ENCODE measurements around the gene MYO1C. TPM values are rescaled to one million over a fixed set of nuclear protein-coding genes. Genes with fewer than 3 reads are reported as not detected.
A peak's percentile ranks its signal among the peaks of the same experiment; 100 is the strongest.

MYO1C gene
- total and polyA plus RNA-seq, 10 donors, result 14.6 to 135 (median 58.5) TPM

DNA sequence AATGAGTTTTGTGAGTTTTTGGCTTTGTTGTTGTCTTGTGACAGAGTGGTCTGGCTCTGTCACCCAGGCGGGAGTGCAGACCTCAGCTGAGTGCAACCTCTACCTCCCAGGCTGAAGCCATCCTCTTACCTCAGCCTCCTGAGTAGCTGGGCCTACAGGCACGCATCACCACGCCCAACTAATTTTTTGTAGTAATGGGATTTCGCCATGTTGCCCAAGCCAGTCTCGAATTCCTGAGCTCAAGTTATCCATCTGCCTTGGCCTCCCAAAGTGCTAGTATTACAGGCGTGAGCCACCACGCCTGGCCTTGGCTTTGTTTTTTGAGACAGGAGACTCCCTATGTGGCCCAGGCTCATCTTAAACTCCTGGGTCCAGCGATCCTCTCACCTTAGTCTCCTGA, 51.6 kb downstream of the MYO1C start:
- intact Hi-C loops (cut with DNase I; ENCODE audit: low total_unique reads), result no loop called here

DNA sequence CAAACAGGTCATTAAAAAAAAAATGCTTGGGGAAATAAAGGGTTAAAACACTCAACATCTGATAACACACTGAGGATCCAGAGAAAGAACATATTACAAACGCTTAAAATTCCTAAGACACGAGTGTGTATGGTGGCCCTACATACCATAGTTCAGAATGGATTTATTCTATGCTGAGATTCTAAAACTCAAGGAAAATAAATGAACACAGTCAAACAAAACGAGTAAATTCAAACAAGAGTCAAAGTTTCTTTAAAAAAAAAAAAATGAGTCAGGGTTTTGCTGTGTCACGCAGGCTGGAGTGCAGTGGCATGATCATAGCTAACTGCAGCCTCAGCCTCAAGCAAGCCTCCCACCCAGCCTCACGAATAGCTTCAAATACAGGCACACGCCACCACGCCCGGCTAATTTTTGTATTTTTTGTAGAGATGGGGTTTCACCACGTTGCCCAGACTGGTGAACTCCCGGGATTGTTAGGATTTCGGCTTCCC, 53.8 kb downstream of the MYO1C start:
- peaks cover 3 to 58% (median 15%) of the 10 kb centered on the region in 6 donors for H3K4me1 ChIP-seq
- H3K36me3 ChIP-seq, result peaks cover 11 to 72% (median 29%) of the 10 kb centered on the region in 6 donors
- H3K27me3 ChIP-seq (replicated peaks in 1 of 7), result no peaks in the 10 kb centered on the region
- intact Hi-C loops (cut with DNase I; ENCODE audit: low total_unique reads), result no loop called here
- TF ChIP-seq, protein P1, sequence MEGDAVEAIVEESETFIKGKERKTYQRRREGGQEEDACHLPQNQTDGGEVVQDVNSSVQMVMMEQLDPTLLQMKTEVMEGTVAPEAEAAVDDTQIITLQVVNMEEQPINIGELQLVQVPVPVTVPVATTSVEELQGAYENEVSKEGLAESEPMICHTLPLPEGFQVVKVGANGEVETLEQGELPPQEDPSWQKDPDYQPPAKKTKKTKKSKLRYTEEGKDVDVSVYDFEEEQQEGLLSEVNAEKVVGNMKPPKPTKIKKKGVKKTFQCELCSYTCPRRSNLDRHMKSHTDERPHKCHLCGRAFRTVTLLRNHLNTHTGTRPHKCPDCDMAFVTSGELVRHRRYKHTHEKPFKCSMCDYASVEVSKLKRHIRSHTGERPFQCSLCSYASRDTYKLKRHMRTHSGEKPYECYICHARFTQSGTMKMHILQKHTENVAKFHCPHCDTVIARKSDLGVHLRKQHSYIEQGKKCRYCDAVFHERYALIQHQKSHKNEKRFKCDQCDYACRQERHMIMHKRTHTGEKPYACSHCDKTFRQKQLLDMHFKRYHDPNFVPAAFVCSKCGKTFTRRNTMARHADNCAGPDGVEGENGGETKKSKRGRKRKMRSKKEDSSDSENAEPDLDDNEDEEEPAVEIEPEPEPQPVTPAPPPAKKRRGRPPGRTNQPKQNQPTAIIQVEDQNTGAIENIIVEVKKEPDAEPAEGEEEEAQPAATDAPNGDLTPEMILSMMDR (IDR thresholded peaks at IDR 0.05 in 8 of 11, conservative IDR thresholded peaks at IDR 0.05 in 3 of 11), result no peak
- TF ChIP-seq POLR2AphosphoS5 (IDR thresholded peaks at IDR 0.05) (no peak), POLR2A (IDR thresholded peaks at IDR 0.05) (no peak)
- H3K9me3 ChIP-seq, result no peaks in the 10 kb centered on the region
- WGBS, 5 donors, result 62 to 85% (median 66%) methylated on average over 11 of the region's 11 CpGs
- H3K4me3 ChIP-seq, result no peak overlapping the region
- H3K27ac ChIP-seq, result no peak overlapping the region
- DNase-seq, result no peak

More for the DNA sequence above, 51.6 kb downstream of the MYO1C start:
- no peak overlapping the region for H3K4me3 ChIP-seq
- no peak for DNase-seq
- no peaks in the 10 kb centered on the region for H3K27me3 ChIP-seq (replicated peaks in 1 of 7)
- no peaks in the 10 kb centered on the region for H3K9me3 ChIP-seq
- WGBS, 5 donors, result 88 to 100% (median 95%) methylated on average over 8 of the region's 8 CpGs
- peaks cover 4 to 69% (median 13%) of the 10 kb centered on the region in 6 donors for H3K36me3 ChIP-seq
- H3K4me1 ChIP-seq, result peaks cover 3 to 74% (median 19%) of the 10 kb centered on the region in 6 donors
- no peak overlapping the region for H3K27ac ChIP-seq
- peak in 1 of 3 donors; percentile 4 for TF ChIP-seq POLR2AphosphoS5 (IDR thresholded peaks at IDR 0.05)
- TF ChIP-seq, protein P1 (IDR thresholded peaks at IDR 0.05 in 8 of 11, conservative IDR thresholded peaks at IDR 0.05 in 3 of 11), result no peak

DNA sequence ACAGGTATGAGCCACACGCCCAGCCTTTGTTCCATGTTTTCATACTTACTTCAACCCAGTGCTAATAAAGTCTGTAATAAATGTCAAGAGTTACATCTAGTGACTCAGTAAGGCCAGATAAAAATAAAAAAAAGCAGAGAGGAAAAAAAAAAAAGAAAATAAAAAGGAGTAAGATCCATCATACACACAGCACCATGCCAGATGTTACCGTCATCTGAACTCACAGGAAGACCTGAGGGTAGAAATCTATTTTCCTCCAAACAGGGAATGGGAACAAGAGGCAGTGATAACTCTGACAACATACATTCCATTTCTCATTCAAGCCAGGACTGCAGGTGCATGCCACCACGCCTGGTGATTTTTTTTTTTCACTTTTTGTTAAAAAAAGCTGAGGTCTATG, 57.2 kb downstream of the MYO1C start:
- Histone ChIP-seq H3K27me3 (replicated peaks in 1 of 7) (no peaks in the 10 kb centered on the region), H3K36me3 (peaks cover 11 to 80% (median 35%) of the 10 kb centered on the region in 6 donors), H3K9me3 (no peaks in the 10 kb centered on the region), H3K4me1 (peaks cover 3 to 78% (median 28%) of the 10 kb centered on the region in 6 donors), H3K27ac (no peak overlapping the region), H3K4me3 (no peak overlapping the region)
- intact Hi-C loops (cut with DNase I; ENCODE audit: low total_unique reads), result no loop called here
- DNase-seq, result no peak
- WGBS, 5 donors, result 87 to 95% (median 89%) methylated on average over 3 of the region's 3 CpGs
- TF ChIP-seq, protein P1 (IDR thresholded peaks at IDR 0.05 in 8 of 11, conservative IDR thresholded peaks at IDR 0.05 in 3 of 11), result no peak
- TF ChIP-seq POLR2A (IDR thresholded peaks at IDR 0.05), result no peak
- TF ChIP-seq POLR2AphosphoS5 (IDR thresholded peaks at IDR 0.05), result no peak

DNA sequence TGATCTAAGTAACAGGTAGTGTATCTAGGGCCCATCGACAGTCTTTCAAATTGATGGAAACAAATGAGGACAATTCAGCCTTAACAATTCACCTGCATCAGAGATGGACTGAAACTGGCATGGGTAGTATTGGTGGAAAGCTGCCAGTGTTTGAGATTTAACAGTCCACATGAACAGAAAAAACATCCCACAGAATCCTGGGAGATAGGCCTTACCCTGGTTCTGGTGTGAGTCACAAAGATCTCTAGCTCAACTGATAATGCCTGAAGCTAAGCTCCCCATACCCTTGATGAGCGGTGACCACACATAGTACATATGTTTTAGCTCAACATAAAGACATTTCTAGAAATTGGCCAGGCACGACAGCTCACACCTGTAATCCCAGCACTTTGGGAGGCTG, 58.3 kb downstream of the MYO1C start:
- Histone ChIP-seq H3K27ac (no peak overlapping the region), H3K4me1 (peaks cover 3 to 72% (median 28%) of the 10 kb centered on the region in 6 donors), H3K4me3 (no peak overlapping the region), H3K9me3 (no peaks in the 10 kb centered on the region), H3K27me3 (replicated peaks in 1 of 7) (no peaks in the 10 kb centered on the region), H3K36me3 (peaks cover 11 to 89% (median 36%) of the 10 kb centered on the region in 6 donors)
- 85 to 100% (median 96%) methylated on average over 3 of the region's 3 CpGs for WGBS, 5 donors
- intact Hi-C loops (cut with DNase I; ENCODE audit: low total_unique reads), result no loop called here
- TF ChIP-seq POLR2AphosphoS5 (IDR thresholded peaks at IDR 0.05) (no peak), POLR2A (IDR thresholded peaks at IDR 0.05) (no peak)
- TF ChIP-seq, protein P1 (IDR thresholded peaks at IDR 0.05 in 8 of 11, conservative IDR thresholded peaks at IDR 0.05 in 3 of 11), result no peak
- no peak for DNase-seq

All from spleen (tissue), 11 donors.